Neutrophil (primary cell): ENCODE data around the gene LYPLA2.
A peak's percentile ranks its signal among the peaks of the same experiment; 100 is the strongest.

Experiments
- H3K27ac ChIP-seq: fragments of 200-600 bp; sonication (generic); 2 replicates; pipeline ENCODE4 v1.5.1; 2016; ENCODE audit warnings: mild to moderate bottlenecking, moderate library complexity
- H3K27me3 ChIP-seq: fragments of 200-600 bp; sonication (generic); 2 replicates; pipeline ENCODE4 v1.6.0; 2016; ENCODE audit warnings: mild to moderate bottlenecking
- H3K36me3 ChIP-seq: fragments of 200-600 bp; sonication (generic); 2 replicates; pipeline ENCODE4 v1.5.1; 2017
- H3K4me1 ChIP-seq, 2 experiments: fragments of 200-600 bp in 1 of 2; sonication (generic) in 1 of 2; 1 replicate in 1 of 2; 2 replicates in 1 of 2; pipeline versions ENCODE4 v1.5.1 to v1.6.1; 2013 to 2016; ENCODE audit warnings: low read depth in 1 of 2, low read length in 1 of 2, mild to moderate bottlenecking in 1 of 2, moderate library complexity in 1 of 2; ENCODE audit not compliant: control insufficient read depth in 1 of 2, insufficient read depth in 1 of 2
- H3K4me3 ChIP-seq, 2 experiments: fragments of 200-600 bp in 1 of 2; sonication (generic) in 1 of 2; 1 replicate in 1 of 2; 2 replicates in 1 of 2; pipeline ENCODE4 v1.5.1; 2013 to 2016; ENCODE audit warnings: low read depth in 1 of 2, low read length in 1 of 2, mild to moderate bottlenecking in 1 of 2, moderate library complexity in 1 of 2
- H3K9me3 ChIP-seq: fragments of 200-600 bp; sonication (generic); 2 replicates; pipeline ENCODE4 v1.5.1; 2016
- TF ChIP-seq, protein P1 (sequence below): fragments of 200-600 bp; sonication (generic); IDR thresholded peaks from 2 replicates; pipeline ENCODE4 v1.5.1; 2016; ENCODE audit warnings: antibody characterized with exemption

Gene LYPLA2

DNA sequence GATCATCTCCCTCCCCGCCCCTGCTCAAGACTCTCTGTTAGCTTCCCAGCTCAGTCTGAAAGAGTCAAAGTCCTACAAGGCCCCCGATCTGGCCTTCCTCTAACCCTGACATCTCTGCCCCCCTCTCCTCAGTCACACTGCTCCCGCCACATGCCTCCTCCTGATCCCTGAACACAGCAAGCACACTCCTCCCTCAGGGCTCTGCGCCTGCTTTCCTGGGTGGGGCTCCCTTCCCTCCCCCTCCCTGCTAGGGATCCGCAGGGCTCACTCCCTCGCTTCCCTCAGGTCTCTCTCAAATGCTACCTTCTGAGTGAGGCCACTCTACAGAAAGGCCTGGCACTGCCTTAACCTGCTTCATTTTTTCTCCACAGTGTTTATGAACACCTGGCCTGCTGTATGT is 15.3 kb downstream of the LYPLA2 start:
- no peak overlapping the region for H3K4me3 ChIP-seq
- peak overlapping the region; percentile 70 for H3K27ac ChIP-seq
- TF ChIP-seq, protein P1, sequence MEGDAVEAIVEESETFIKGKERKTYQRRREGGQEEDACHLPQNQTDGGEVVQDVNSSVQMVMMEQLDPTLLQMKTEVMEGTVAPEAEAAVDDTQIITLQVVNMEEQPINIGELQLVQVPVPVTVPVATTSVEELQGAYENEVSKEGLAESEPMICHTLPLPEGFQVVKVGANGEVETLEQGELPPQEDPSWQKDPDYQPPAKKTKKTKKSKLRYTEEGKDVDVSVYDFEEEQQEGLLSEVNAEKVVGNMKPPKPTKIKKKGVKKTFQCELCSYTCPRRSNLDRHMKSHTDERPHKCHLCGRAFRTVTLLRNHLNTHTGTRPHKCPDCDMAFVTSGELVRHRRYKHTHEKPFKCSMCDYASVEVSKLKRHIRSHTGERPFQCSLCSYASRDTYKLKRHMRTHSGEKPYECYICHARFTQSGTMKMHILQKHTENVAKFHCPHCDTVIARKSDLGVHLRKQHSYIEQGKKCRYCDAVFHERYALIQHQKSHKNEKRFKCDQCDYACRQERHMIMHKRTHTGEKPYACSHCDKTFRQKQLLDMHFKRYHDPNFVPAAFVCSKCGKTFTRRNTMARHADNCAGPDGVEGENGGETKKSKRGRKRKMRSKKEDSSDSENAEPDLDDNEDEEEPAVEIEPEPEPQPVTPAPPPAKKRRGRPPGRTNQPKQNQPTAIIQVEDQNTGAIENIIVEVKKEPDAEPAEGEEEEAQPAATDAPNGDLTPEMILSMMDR, result no peak
- H3K36me3 ChIP-seq, result peaks cover 10% of the 10 kb centered on the region
- H3K27me3 ChIP-seq, result no peaks in the 10 kb centered on the region
- H3K4me1 ChIP-seq, result peaks cover 42 to 47% of the 10 kb centered on the region in 2 experiments
- H3K9me3 ChIP-seq, result no peaks in the 10 kb centered on the region

DNA sequence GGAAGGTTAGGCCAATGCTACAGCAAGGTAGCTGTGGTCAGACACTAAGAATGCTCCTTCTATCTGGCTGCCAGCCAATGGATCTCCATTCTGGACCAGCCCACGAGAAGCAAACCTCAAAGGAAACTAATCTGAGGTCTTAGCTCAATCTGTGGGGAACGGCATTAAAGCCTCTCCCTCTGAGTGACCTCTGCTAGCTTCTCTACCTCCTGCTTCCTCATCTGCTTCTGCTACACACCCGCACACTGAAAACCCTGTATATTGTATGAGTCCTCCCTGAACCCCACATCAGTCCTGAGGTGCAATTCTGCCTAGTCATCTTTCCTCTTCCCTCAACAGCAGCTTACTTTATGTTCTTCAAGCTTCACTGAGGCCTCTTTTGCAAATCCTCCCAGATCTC is 16.5 kb downstream of the LYPLA2 start:
- peaks cover 38 to 43% of the 10 kb centered on the region in 2 experiments for H3K4me1 ChIP-seq
- no peaks in the 10 kb centered on the region for H3K9me3 ChIP-seq
- H3K36me3 ChIP-seq, result peaks cover 16% of the 10 kb centered on the region
- TF ChIP-seq, protein P1, result no peak
- no peak overlapping the region for H3K4me3 ChIP-seq
- H3K27ac ChIP-seq, result peak overlapping the region; percentile 70
- H3K27me3 ChIP-seq, result no peaks in the 10 kb centered on the region

GRCh38 chr1:23809751-23810171 is 18.8 kb downstream of the LYPLA2 start:
- Histone ChIP-seq H3K27me3 (no peaks in the 10 kb centered on the region), H3K9me3 (no peaks in the 10 kb centered on the region), H3K36me3 (peaks cover 24% of the 10 kb centered on the region), H3K27ac (peak overlapping the region; percentile 68), H3K4me1 (peaks cover 38 to 43% of the 10 kb centered on the region in 2 experiments), H3K4me3 (no peak overlapping the region)
- TF ChIP-seq, protein P1, result peak; percentile 74

DNA sequence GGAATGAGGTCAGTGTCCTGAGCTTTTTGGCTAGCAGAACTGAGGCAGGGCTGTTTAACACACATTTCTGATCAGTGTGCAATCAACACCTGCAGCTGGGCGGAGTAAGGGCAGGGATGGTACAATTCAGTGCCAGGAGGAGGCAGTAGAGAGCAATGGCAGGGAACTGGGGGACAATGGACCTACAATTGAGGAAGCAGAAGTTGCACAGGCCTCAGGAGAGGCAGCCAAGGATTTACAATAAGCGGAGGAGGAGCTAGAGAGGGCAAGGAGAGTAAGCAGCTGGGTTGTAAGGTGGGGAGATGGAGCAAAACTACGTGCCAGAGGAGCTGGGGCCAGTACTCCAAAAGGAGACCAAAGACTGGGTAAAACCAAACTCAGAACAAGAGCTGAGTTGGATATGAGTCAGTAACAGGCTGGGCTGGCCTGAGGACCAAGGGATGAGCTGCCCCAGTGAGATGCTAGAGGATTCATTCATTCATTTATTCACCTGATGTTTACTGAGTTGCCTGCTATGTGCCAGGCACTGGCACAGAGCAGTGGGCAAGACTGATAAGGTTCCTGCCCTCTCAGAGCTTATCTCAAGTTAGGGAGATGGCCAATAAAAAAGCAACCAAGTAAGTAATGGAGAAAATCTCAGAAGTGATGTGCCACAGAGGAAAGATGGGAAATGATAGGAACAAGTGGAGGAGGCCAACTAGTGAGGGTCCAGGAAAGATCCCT is 20.0 kb downstream of the LYPLA2 start:
- H3K9me3 ChIP-seq, result no peaks in the 10 kb centered on the region
- peaks cover 38 to 43% of the 10 kb centered on the region in 2 experiments for H3K4me1 ChIP-seq
- H3K27me3 ChIP-seq, result no peaks in the 10 kb centered on the region
- H3K4me3 ChIP-seq, result no peak overlapping the region
- H3K36me3 ChIP-seq, result peaks cover 32% of the 10 kb centered on the region
- TF ChIP-seq, protein P1, result peak; percentile 94
- peak overlapping the region; percentile 68 for H3K27ac ChIP-seq

DNA sequence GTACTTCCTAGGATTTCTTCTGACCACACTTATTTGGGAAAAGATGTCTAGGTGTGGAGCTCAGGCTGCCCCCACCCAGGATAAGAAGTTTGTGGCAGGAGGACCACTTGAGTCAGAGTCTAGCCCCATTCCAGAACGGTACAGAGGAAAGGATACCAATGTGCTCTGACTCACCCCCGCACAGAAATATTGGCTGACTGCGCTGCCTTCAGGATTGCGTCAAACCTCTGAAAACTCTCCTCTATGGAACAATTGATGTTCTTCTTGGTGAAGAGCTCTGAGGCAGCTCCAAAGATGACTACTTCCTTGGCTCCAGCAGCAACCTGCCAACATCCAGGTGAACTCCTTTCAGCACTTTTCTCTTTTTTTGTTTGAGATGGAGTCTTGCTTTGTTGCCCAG is 23.1 kb downstream of the LYPLA2 start:
- no peak overlapping the region for H3K4me3 ChIP-seq
- H3K36me3 ChIP-seq, result peaks cover 55% of the 10 kb centered on the region
- no peak overlapping the region for H3K27ac ChIP-seq
- H3K9me3 ChIP-seq, result no peaks in the 10 kb centered on the region
- TF ChIP-seq, protein P1, result no peak
- H3K27me3 ChIP-seq, result no peaks in the 10 kb centered on the region
- peaks cover 19 to 23% of the 10 kb centered on the region in 2 experiments for H3K4me1 ChIP-seq
